Fibroblast of mammary gland (primary cell): ENCODE data around the gene VCAM1.
A peak's percentile ranks its signal among the peaks of the same experiment; 100 is the strongest.
"Not testable (repeated sequence)": the region's sequence is repeated elsewhere in the genome, so short reads cannot be mapped to it uniquely, and the experiment has no call there.

Experiments
- DNase-seq: peaks from one replicate; pipeline ENCODE4 v3.0.0-alpha.2; 2010; ENCODE audit warnings: low read depth
- H3K4me3 ChIP-seq: 2 replicates; pipeline ENCODE4 v1.5.1; 2011; ENCODE audit warnings: low read depth, mild to moderate bottlenecking, low read length, moderate library complexity; ENCODE audit not compliant: control insufficient read depth
- CTCF ChIP-seq: conservative IDR thresholded peaks from 2 replicates; pipeline ENCODE4 v1.5.1; 2011; ENCODE audit warnings: low read depth, low read length, inconsistent platforms; ENCODE audit not compliant: control insufficient read depth, insufficient read depth

VCAM1 gene

DNA sequence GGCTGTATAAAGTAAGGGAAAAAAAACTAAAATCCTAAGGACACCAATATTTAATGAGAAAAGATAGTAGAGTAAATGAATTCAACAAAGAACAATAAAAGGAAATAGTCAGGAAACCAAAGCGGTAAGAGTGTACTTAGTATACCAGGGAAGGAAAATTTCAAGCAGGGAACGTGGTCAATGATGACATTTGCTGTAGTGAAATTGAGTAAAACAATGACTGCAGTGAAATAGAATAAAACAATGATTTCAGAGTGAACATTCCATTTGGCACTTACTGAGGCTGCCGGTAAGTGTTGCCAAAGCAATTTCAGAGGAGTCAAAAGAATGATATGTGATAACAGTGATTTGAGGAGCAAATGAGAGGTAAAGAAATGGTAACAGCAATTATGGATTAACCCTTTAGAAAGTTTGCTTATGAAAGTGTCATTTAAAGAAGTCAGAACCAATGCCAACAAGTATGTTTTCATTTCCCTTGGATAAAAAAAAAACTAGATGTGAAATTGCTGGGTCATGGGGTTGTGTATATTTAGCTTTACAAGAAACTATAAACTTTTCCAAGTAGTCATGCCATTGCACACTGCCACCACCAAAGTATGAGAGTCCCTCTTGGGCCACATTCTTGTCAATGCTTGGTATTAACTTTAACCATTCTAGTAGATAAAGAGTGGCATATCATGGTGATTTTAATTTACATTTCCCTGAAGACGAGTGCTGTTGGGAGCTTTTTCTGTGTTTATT lies 50.5 kb downstream of the VCAM1 start:
- H3K4me3 ChIP-seq = no peak overlapping the region
- TF ChIP-seq CTCF = no peak
- no peak for DNase-seq

DNA sequence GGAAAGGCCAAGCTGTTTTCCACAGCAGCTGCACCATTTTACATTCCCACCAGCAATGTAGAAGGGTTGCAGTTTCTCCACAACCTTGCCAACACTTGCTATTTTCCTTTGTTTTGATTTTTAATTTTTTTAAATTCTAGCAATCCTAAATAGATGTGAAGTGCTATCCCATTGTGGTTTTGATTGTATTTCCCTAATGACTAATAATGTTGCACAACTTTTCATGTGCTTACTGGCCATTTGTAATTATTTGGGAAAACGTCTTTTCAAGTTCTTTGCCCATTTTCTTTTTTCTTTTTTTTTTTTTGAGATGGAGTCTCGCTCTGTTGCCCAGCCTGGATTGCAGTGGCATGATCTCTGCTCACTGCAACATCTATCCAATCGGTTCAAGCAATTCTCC lies 53.9 kb downstream of the VCAM1 start:
- no peak overlapping the region for H3K4me3 ChIP-seq
- no peak for TF ChIP-seq CTCF
- peak; percentile 64 for DNase-seq

- TF ChIP-seq CTCF = no peak
- no peak overlapping the region for H3K4me3 ChIP-seq
- DNase-seq = no peak
Observed at GRCh38 chr1:100774370-100774769, 54.8 kb downstream of the VCAM1 start.

DNA sequence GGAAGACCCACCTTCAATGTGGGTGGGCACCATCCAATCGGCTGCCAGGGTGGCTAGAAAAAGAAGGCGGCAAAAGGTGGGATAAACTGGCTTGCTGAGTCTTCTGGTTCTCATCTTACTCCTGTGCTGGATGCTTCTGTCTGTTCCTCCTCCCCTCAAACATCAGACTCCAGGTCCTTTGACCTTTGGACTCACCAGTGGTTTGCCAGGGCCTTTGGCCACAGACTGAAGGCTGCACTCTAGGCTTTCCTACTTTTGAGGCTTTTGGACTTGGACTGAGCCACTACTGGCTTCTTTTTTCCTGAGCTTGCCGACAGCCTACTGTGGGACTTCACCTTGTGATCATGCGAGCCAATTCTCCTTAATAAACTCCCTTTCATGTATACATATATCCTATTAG lies 55.9 kb downstream of the VCAM1 start:
- no peak for DNase-seq
- no peak overlapping the region for H3K4me3 ChIP-seq
- TF ChIP-seq CTCF = no peak

- no peak for TF ChIP-seq CTCF
- no peak for DNase-seq
- H3K4me3 ChIP-seq = no peak overlapping the region
Observed at GRCh38 chr1:100778748-100779147, 59.2 kb downstream of the VCAM1 start.

- no peak overlapping the region for H3K4me3 ChIP-seq
- DNase-seq = no peak
- no peak for TF ChIP-seq CTCF
Observed at GRCh38 chr1:100780814-100781213, 61.3 kb downstream of the VCAM1 start.

- not testable (repeated sequence) for H3K4me3 ChIP-seq
- DNase-seq = peak; percentile 46
Observed at GRCh38 chr1:100781728-100782127, 62.2 kb downstream of the VCAM1 start.
